ENCODE results near the gene FBXO15.

DNA sequence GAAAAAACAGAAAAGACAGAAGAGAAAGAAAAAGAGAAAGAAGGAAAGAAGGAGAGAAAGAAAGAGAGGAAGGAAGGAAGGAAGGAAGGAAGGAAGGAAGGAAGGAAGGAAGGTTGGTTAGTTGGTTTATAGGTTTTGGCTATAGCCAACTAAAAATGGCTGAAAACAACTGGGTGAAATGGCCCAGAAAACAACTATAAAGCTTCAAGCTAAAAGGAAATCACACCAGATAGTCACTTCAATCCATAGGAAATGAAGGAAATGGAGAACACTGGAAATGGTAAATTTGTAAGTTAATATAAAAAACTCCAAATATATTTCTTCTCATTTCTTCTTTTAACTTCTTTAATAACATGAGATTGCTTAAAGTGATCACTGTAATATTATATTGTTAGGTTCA lies 118.5 kb downstream of the FBXO15 start:
- TF ChIP-seq CTCF (IDR thresholded peaks at IDR 0.05) (no peak), POLR2A (IDR thresholded peaks at IDR 0.05) (no peak)

All from thyroid gland (tissue), 4 donors.